Osteoblast (primary cell): ENCODE results near the gene TUBB2A. TPM values are rescaled to one million over a fixed set of nuclear protein-coding genes. Genes with fewer than 3 reads are reported as not detected.
"Not testable (repeated sequence)": the region's sequence is repeated elsewhere in the genome, so short reads cannot be mapped to it uniquely, and the experiment has no call there.

ENCODE experiments used
- DNase-seq: peaks from one replicate; pipeline ENCODE4 v3.0.0; 2011; ENCODE audit warnings: low spot score, mixed read lengths; ENCODE audit not compliant: insufficient read length; ENCODE audit errors: missing footprints
- H2AFZ ChIP-seq: 2 replicates; pipeline ENCODE4 v1.6.0; 2011; ENCODE audit warnings: mild to moderate bottlenecking, low read length
- H3K27ac ChIP-seq: 2 replicates; pipeline ENCODE4 v1.5.1; 2011; ENCODE audit warnings: mild to moderate bottlenecking, low read depth, low read length, moderate library complexity
- H3K27me3 ChIP-seq: 2 replicates; pipeline ENCODE4 v1.6.0; 2012; ENCODE audit warnings: mild to moderate bottlenecking, control low read depth, inconsistent platforms, low read length, moderate library complexity; ENCODE audit not compliant: insufficient read depth
- H3K36me3 ChIP-seq: 2 replicates; pipeline ENCODE4 v1.5.1; 2011; ENCODE audit warnings: mild to moderate bottlenecking, low read length, control low read depth, moderate library complexity; ENCODE audit not compliant: insufficient read depth
- H3K4me1 ChIP-seq: 2 replicates; pipeline ENCODE4 v1.5.1; 2011; ENCODE audit warnings: mild to moderate bottlenecking, low read length, control low read depth, moderate library complexity; ENCODE audit not compliant: insufficient read depth
- H3K4me2 ChIP-seq: 2 replicates; pipeline ENCODE4 v1.6.0; 2011; ENCODE audit warnings: mild to moderate bottlenecking, low read length; ENCODE audit not compliant: insufficient read depth
- H3K4me3 ChIP-seq: fragments of 200-600 bp; sonication (generic); 3 replicates; pipeline ENCODE4 v1.5.1; 2012; ENCODE audit warnings: mild to moderate bottlenecking, low read length, inconsistent platforms; ENCODE audit not compliant: insufficient read depth
- H3K79me2 ChIP-seq: 2 replicates; pipeline ENCODE4 v1.6.0; 2012; ENCODE audit warnings: mild to moderate bottlenecking, low read length, control low read depth, inconsistent platforms; ENCODE audit not compliant: insufficient read depth
- H3K9me3 ChIP-seq: 2 replicates; pipeline ENCODE4 v1.5.1; 2011; ENCODE audit warnings: low read depth, low read length, control low read depth
- H4K20me1 ChIP-seq: 2 replicates; pipeline ENCODE4 v1.6.0; 2012; ENCODE audit warnings: mild to moderate bottlenecking, low read length, control low read depth; ENCODE audit not compliant: insufficient read depth
- total RNA-seq: library from RNA; depleted of rRNA; stranded (reverse); fragments of >200 nt; gene quantifications from 2 replicates; pipeline ENCODE4 v1.2.3, GENCODE V29; 2012
- TF ChIP-seq, protein P1 (sequence below): IDR thresholded peaks from 2 replicates; pipeline ENCODE4 v1.5.1; 2011; ENCODE audit warnings: mild to moderate bottlenecking, low read depth, low read length, moderate library complexity; ENCODE audit errors: extremely low read depth

TUBB2A gene
- total RNA-seq, 1 donor = 44.5 TPM

- not testable (repeated sequence) for H2AFZ ChIP-seq, H3K27ac ChIP-seq, DNase-seq, H3K79me2 ChIP-seq, H3K36me3 ChIP-seq, H3K4me2 ChIP-seq, H3K27me3 ChIP-seq, H4K20me1 ChIP-seq, H3K9me3 ChIP-seq, H3K4me3 ChIP-seq
- H3K4me1 ChIP-seq = peaks cover 21% of the 10 kb centered on the region
Measured at GRCh38 chr6:3166535-3167225, 9.3 kb upstream of the TUBB2A start.

DNA sequence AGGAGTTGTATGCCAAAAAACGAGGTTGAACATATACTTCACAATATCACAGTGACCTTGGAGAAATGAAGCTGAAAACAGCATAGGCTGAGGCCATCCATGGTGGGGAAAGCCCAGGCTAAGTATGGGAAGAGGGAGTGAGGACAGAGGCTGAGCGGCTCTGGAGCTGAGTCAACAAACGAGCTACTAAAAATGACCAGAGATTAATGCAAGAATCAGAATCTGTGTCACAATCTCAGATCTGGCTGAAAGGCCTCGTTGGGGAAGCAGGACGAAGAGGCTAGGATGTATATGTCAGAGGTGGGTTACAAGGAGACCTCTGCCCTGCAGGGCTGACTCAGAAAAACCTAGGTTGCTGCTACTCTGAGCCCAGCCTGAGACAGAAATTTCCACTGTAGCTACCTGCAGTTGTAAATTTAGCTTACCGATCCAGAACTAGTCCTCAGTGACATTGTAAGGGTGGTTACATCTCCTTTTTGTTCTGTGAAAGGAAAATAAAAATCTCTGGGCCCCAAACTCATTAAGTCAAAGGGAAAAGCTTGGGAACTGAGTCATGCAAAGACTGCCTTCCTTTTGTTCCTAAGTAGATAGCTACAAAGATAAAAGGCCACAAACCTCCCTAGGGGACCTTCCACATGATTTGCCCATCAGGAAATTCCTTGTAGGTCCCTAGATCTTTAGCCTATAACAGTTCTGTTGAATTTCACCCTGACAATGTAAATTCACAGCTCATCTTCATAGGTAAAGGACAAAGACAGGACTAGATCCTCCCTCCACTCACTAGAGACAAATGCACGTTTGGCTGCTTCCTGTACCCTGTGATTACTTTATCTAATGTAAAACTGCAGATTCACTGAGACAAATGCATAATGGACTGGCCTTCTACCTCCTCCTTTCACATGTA, 8.5 kb upstream of the TUBB2A start:
- no peaks in the 10 kb centered on the region for H3K79me2 ChIP-seq
- H3K9me3 ChIP-seq = no peaks in the 10 kb centered on the region
- peak; percentile 83 for DNase-seq
- TF ChIP-seq, protein P1, sequence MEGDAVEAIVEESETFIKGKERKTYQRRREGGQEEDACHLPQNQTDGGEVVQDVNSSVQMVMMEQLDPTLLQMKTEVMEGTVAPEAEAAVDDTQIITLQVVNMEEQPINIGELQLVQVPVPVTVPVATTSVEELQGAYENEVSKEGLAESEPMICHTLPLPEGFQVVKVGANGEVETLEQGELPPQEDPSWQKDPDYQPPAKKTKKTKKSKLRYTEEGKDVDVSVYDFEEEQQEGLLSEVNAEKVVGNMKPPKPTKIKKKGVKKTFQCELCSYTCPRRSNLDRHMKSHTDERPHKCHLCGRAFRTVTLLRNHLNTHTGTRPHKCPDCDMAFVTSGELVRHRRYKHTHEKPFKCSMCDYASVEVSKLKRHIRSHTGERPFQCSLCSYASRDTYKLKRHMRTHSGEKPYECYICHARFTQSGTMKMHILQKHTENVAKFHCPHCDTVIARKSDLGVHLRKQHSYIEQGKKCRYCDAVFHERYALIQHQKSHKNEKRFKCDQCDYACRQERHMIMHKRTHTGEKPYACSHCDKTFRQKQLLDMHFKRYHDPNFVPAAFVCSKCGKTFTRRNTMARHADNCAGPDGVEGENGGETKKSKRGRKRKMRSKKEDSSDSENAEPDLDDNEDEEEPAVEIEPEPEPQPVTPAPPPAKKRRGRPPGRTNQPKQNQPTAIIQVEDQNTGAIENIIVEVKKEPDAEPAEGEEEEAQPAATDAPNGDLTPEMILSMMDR = no peak
- H3K27ac ChIP-seq = peak overlapping the region; percentile 57
- no peak overlapping the region for H2AFZ ChIP-seq
- peak overlapping the region; percentile 30 for H3K4me2 ChIP-seq
- H3K27me3 ChIP-seq = no peaks in the 10 kb centered on the region
- H3K4me3 ChIP-seq = no peak overlapping the region
- no peaks in the 10 kb centered on the region for H4K20me1 ChIP-seq
- H3K36me3 ChIP-seq = no peaks in the 10 kb centered on the region
- H3K4me1 ChIP-seq = peaks cover 19% of the 10 kb centered on the region

- Histone ChIP-seq H2AFZ (no peak overlapping the region), H3K9me3 (no peaks in the 10 kb centered on the region), H4K20me1 (no peaks in the 10 kb centered on the region), H3K4me3 (no peak overlapping the region), H3K4me2 (no peak overlapping the region), H3K27me3 (no peaks in the 10 kb centered on the region), H3K79me2 (no peaks in the 10 kb centered on the region), H3K27ac (no peak overlapping the region), H3K4me1 (peaks cover 19% of the 10 kb centered on the region), H3K36me3 (no peaks in the 10 kb centered on the region)
- no peak for DNase-seq
- TF ChIP-seq, protein P1 = no peak
Measured at GRCh38 chr6:3164388-3164787, 7.0 kb upstream of the TUBB2A start.

- no peak for DNase-seq
- Histone ChIP-seq H3K27ac (no peak overlapping the region), H3K79me2 (no peaks in the 10 kb centered on the region), H4K20me1 (no peaks in the 10 kb centered on the region), H2AFZ (no peak overlapping the region), H3K4me1 (peaks cover 19% of the 10 kb centered on the region), H3K4me2 (peak overlapping the region; percentile 83), H3K27me3 (no peaks in the 10 kb centered on the region), H3K36me3 (no peaks in the 10 kb centered on the region), H3K9me3 (no peaks in the 10 kb centered on the region), H3K4me3 (peak overlapping the region; percentile 79)
- TF ChIP-seq, protein P1 = no peak
Measured at GRCh38 chr6:3163248-3163594, 5.9 kb upstream of the TUBB2A start.
